ENCODE results near the gene WDR88.
"Not testable (repeated sequence)": the region's sequence is repeated elsewhere in the genome, so short reads cannot be mapped to it uniquely, and the experiment has no call there.

The WDR88 gene

GRCh38 chr19:33129901-33130300 is 2.0 kb upstream of the WDR88 start:
- DNase-seq (ENCODE audit: low spot score), result no peak

- DNase-seq (ENCODE audit: low spot score), result no peak
Observed at GRCh38 chr19:33130433-33130832, 1.5 kb upstream of the WDR88 start.

GRCh38 chr19:33132425-33132824 is 511 bp downstream of the WDR88 start:
- no peak for DNase-seq (ENCODE audit: low spot score)

GRCh38 chr19:33133438-33134031 is 1.6 kb downstream of the WDR88 start:
- no peak for DNase-seq (ENCODE audit: low spot score)

- DNase-seq (ENCODE audit: low spot score), result no peak
Observed at GRCh38 chr19:33134571-33135041, 2.7 kb downstream of the WDR88 start.

- DNase-seq (ENCODE audit: low spot score), result no peak
Observed at GRCh38 chr19:33139165-33139564, 7.3 kb downstream of the WDR88 start.

- peak; percentile 45 for DNase-seq (ENCODE audit: low spot score)
Observed at GRCh38 chr19:33143897-33144405, 12.0 kb downstream of the WDR88 start.

GRCh38 chr19:33146209-33146608 is 14.3 kb downstream of the WDR88 start:
- no peak for DNase-seq (ENCODE audit: low spot score)

GRCh38 chr19:33147538-33147937 is 15.6 kb downstream of the WDR88 start:
- no peak for DNase-seq (ENCODE audit: low spot score)

GRCh38 chr19:33150852-33151518 is 19.1 kb downstream of the WDR88 start:
- no peak for DNase-seq (ENCODE audit: low spot score)

GRCh38 chr19:33152176-33152575 is 20.3 kb downstream of the WDR88 start:
- no peak for DNase-seq (ENCODE audit: low spot score)

- DNase-seq (ENCODE audit: low spot score), result not testable (repeated sequence)
Observed at GRCh38 chr19:33152625-33153024, 20.7 kb downstream of the WDR88 start.

- DNase-seq (ENCODE audit: low spot score), result not testable (repeated sequence)
Observed at GRCh38 chr19:33154313-33154712, 22.4 kb downstream of the WDR88 start.

- no peak for DNase-seq (ENCODE audit: low spot score)
Observed at GRCh38 chr19:33156334-33156733, 24.4 kb downstream of the WDR88 start.

GRCh38 chr19:33157906-33158305 is 26.0 kb downstream of the WDR88 start:
- DNase-seq (ENCODE audit: low spot score), result no peak

GRCh38 chr19:33158365-33158764 is 26.5 kb downstream of the WDR88 start:
- DNase-seq (ENCODE audit: low spot score), result no peak

GRCh38 chr19:33159149-33159548 is 27.2 kb downstream of the WDR88 start:
- no peak for DNase-seq (ENCODE audit: low spot score)

GRCh38 chr19:33159893-33160292 is 28.0 kb downstream of the WDR88 start:
- DNase-seq (ENCODE audit: low spot score), result no peak

GRCh38 chr19:33161201-33161600 is 29.3 kb downstream of the WDR88 start:
- DNase-seq (ENCODE audit: low spot score), result no peak

GRCh38 chr19:33163481-33163880 is 31.6 kb downstream of the WDR88 start:
- no peak for DNase-seq (ENCODE audit: low spot score)

GRCh38 chr19:33166037-33166436 is 34.1 kb downstream of the WDR88 start:
- DNase-seq (ENCODE audit: low spot score), result not testable (repeated sequence)

- no peak for DNase-seq (ENCODE audit: low spot score)
Observed at GRCh38 chr19:33167438-33167837, 35.5 kb downstream of the WDR88 start.

- DNase-seq (ENCODE audit: low spot score), result no peak
Observed at GRCh38 chr19:33168528-33168927, 36.6 kb downstream of the WDR88 start.
